SKM-1 (cell line): Measurements from ENCODE around the gene SP4.

Source experiments
- DNase-seq: peaks from one replicate; lab custom pipeline; 2025; ENCODE audit not compliant: unreplicated experiment; lab: John Stamatoyannopoulos, UW

SP4 gene

DNA sequence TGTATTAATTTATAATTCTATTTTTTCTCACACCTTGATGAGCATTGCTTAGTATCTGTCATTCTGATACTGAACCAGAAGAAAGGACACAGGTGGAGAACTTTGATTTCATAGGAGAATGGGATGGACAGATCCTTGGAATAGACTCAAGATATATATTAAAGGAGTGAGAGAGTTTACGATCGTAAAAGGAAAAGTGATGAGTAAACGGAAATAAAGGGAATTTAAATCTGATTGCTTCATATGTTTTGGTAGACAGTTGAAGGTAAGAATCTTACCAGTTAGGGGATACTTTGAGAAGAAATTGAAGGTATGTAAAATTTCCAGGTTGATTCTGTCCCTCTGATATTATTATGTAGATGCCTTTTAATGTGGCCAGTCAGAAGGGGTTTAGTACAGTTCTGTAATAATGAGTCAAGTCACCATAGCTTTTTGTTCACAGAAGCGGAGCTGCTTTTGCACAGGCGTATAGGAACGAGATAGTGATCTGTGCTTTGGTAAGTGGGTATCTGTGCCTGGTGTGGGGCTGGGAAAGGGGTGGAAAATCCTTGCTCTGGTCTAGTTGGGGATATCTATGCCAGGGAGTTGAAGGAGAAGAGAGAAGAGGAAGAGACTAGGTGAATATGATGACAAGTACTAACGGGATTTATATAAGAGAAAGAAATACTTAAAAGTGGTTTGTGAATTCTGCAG lies 15.4 kb downstream of the SP4 start:
- no peak for DNase-seq

DNA sequence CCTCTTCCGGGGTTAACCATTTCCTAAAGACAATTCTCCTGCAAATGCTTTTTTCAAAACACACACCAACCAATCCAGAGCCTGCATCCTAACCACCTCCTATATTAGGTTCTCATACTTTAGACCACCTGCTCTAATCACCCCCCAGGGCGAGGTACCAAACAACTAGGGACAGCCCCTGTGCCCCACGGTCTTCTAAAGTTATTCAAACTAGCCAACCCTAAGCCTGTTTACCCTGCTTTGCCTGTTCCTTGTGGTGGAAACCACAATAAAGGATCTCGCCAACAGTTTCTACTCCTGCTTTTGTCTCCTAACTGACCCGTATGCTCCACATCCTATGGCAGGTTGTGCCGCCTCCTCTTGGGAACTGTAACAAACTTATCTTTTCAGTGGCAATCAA lies 21.1 kb downstream of the SP4 start:
- no peak for DNase-seq

DNA sequence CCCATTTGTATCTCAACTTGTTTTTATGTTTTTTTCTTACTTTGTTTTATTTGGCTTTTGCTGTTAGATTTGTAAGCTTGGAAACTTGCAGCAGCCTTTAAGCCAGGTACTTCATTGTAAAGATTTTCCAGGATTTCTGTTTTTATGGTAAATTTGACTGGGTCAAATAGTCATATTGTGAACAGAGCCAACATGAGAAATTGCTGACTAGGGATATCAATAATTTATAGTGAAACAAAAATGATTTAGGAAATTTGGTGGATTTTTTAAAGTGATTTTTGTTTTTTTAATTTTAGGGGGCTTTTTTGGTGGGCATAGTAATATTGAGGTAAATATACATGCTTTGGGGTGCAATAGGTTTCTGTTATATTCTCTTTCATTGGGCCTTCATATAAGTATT lies 22.2 kb downstream of the SP4 start:
- no peak for DNase-seq

DNA sequence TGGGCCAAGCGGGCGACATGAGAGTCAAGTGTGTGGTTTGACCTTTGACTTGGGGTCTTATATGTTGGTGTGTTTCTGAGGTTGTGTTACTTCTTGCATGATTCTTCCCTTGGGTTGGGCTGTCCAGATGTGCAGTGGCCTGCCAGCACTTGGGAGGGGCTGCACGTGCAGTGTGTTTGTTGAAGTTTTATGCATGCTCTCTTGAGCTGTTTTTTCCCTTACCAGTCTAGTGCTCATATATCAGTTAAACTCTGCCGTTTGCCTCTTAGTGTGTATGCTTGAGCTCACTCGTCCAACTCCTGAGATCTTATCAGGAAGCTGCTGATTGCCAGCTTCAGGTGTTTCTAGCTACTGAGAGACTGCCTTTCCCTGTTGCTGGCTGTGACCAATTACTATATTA lies 23.1 kb downstream of the SP4 start:
- no peak for DNase-seq

- DNase-seq, result no peak
Observed at GRCh38 chr7:21454182-21454581, 26.3 kb downstream of the SP4 start.

DNA sequence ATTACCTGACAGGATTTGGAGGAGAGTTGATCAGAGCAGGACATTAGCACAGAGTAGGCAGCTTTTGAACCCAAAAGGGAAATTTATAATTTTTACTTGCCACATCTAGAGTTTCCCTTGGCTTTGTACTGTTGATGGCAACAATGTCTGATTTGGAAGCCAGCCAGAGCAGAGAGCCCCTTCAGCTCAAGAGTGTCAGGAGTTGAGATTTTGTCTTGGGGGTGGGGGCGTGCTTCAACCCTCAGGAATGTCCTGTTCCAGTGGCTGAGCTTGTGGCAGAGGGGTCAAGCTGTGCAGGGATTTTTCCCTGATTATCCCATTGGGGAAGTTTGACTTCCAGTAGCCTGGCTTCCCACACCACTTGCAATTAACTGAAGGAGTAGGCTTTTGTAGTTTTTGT lies 27.0 kb downstream of the SP4 start:
- DNase-seq, result no peak

DNA sequence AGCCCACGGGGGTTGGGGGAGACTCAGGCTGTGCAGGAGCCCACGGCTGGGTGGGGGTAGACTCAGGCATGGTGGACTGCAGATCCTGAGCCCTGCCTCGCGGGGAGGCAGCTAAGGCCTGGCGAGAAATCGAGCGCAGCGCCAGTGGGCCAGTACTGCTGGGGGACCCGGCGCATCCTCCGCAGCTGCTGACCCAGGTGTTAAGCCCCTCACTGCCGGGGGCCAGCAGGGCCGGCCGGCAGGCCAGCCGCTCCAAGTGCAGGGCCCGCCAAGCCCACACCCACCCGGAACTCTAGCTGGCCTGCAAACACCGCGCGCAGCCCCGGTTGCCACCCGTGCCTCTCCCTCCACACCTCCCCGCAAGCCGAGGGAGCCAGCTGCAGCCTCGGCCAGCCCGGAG lies 33.4 kb downstream of the SP4 start:
- DNase-seq, result no peak

DNA sequence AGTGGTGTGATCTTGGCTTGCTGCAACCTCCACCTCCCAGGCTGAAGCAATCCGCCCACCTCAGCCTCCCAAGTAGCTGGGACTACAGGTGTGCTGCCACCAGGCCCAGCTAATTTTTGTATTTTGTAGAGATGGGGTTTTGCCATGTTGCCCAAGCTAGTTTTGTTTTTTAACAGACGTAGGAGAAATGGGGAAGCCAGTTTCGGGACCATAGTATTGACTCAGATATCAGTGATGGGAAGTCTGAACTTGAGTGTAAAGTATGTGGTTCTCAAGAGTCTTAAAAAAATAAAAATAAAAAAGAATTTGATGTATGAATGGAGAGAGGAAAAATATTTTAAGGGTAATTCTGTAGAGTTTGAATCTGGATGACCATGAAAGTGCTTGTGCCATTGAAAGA lies 34.2 kb downstream of the SP4 start:
- DNase-seq, result no peak

DNA sequence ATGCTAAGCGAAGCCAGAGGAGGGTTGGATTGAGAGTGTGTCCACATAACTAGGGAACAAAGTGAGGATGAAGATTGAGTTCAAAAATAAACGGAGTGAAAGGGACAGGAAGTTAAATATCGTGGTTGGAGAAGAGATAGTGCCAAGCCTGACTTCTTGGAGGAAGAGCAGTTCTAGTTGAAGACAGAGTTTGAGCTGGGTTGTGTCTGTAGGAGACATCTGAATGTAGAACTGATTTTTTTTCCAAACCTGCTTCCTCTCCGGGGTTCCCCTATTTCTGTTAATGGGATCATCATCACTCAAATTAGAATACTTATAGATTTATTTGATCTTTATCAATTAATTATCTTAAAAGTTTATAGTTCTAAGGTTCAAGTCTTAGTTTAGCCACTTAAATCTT lies 35.6 kb downstream of the SP4 start:
- DNase-seq, result no peak

- DNase-seq, result no peak
Observed at GRCh38 chr7:21468969-21469368, 41.1 kb downstream of the SP4 start.

- DNase-seq, result no peak
Observed at GRCh38 chr7:21469894-21470293, 42.0 kb downstream of the SP4 start.

DNA sequence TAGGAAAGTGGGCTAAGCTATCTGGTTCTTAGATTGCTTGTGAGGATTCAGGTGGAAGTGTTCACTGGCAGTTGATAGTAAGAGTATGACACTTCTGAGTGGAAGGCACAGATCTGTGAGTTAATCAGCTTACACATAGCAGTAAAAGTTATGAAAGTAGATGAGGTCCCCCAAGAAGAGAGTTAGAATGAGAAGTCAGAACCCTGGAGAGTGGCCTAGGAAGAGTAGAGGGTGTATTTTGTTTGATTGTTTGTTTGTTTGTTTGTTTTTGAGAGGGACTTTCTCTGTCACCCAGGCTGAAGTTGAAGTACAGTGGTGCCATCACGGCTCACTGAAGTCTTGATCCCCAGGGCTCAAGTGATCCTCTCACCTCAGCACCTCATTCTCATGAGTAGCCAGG lies 44.1 kb downstream of the SP4 start:
- DNase-seq, result no peak

GRCh38 chr7:21476429-21476828 lies 48.5 kb downstream of the SP4 start:
- no peak for DNase-seq

DNA sequence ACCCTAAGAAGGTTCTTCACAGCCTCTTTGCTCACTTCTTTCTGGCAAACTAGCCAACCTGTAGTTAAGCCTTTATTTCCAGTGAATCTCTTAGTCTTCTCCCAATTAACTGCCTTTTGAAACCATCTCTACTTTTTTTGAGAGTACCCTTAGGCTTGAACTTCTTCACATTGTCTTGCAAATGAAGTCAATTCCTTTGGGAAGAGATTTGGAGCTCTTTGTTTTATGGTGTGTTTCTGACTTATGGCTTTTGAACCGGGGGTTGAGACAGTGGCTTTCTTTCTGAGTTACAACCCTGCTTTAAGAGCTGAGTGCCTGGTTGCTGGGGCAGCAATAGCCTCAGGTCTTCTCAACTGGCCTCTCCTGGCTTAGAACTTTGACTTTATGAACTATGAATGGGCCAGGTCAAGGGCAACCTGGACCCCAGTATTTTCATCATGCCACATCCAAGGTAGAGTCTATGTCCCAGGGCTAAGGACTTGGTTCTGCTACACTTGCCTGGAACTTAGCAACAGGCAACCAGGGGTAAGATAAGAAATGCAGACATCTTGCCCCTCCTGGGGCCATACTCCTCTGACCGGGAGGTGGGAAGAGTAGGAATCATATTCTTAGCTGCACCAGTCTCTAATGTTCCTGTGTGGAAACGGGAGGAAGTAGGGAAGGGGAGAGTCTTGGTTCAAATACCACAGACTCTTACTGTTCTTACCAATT lies 53.0 kb downstream of the SP4 start:
- DNase-seq, result no peak

GRCh38 chr7:21486511-21486910 lies 58.6 kb downstream of the SP4 start:
- DNase-seq, result no peak

GRCh38 chr7:21495731-21496130 lies 67.8 kb downstream of the SP4 start:
- no peak for DNase-seq

- no peak for DNase-seq
Observed at GRCh38 chr7:21497072-21497471, 69.2 kb downstream of the SP4 start.

DNA sequence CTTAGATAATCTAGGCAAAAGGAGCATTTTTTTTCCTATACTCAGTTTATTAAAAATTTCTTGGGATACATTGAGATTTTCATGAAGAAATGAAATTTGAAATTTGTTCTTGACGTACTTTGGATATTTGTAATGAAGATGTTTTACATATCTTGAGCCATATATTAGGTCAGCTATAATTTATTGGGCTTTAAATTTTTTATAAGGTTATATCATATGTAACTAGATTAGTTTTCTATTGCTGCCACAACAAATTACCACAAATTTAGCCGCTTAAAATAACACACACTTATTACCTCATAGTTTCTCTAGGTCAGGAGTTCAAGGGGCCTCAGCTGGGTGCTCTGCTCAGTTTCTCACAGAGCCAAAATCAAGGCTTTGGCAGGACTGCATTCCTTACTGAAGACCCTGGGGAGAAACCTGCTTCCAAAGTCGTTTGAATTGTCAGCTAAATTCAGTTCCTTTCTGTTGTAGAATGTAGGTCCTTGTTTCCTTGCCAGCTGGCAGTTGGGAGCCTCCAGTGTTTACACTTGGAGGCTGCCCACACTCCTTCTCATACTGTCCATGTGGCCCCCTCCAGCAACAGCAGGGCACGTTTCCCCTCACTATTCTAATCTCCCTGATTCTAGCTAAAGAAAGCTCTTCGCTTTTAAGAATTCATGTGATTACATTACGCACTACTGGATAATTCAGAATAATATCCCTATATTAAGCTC lies 72.4 kb downstream of the SP4 start:
- DNase-seq, result no peak

DNA sequence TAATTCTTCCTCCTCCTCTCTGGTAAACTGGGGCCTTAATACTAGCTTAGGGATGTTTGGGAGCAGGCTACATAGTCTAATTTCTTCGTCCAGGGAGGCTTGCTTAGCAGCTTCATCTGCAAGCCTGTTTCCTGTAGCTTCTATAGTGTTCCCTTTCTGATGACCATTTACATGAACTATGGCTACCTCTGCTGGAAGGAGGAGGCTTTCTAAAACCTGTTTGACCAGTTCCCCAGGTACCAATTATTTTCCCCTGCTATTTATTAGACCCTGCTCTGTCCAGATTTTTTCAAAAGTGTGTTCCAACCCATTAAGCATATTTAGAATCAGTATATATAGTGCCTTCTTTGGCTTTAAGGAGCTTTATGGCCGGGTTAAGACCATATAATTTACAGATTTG lies 76.1 kb downstream of the SP4 start:
- DNase-seq, result no peak

DNA sequence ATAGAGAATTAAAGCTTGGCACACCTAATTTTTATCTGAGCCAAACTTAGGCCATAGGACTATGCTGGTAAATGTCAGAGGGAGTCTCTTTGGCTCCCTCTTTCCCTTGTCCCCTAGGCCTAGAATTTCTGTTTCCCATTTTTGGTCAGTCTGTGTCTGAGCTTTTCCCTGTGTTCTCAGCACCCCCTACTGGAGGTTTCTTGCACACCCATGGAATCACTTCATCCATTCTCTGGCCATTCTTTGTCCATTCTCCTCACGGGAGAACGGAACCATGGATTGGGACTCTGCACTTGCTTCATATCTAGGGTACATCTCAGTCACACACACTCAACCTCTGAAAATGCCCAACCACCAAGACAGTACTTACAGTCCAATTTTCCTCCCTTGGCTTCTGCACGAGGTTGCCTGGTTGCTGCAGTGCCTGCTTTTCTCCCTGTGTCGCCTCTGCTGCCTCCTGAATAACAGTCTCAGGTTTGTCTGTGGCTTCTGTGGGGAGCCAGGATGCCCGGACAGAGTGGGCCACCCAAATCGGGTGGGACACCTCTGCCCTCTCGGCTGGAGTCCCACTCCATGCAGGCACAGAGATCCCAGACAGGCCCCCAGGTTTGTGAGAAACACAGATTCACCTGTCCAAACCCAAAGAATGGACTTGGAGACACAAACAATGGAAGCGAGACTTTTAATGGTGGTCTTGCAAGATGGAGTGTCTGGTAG lies 79.9 kb downstream of the SP4 start:
- DNase-seq, result no peak

- DNase-seq, result no peak
Observed at GRCh38 chr7:21508538-21508937, 80.7 kb downstream of the SP4 start.

DNA sequence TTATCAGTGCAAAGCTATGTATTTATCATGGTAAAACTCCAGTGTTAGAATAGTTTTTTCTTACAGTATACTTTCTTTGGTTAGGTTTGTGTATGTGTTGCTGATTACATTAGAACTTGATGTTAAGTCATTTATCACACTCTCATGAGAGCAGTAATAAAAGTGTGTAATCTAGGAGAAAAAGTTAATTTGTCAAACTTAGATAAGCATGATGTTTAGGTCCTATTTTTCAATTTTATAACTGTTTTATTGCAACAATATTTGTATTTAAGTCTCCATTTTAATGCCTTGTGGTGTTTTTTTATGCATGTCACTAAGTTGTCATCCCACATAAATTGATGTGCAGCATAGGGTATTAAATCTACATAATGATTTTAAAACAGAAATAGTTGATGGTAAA lies 86.2 kb downstream of the SP4 start:
- no peak for DNase-seq
